HepG2 (cell line): ENCODE data around the gene SLC22A23. TPM values are rescaled to one million over a fixed set of nuclear protein-coding genes. Genes with fewer than 3 reads are reported as not detected.

Experiments
- EEA1 ChIP-seq: sonication (generic); formaldehyde crosslinking; IDR thresholded peaks from 2 replicates; pipeline ENCODE4 v1.5.1; 2020; ENCODE audit warnings: mild to moderate bottlenecking, missing genetic modification reagents, borderline replicate concordance
- HMG20A ChIP-seq: IDR thresholded peaks from 2 replicates; pipeline ENCODE4 v1.6.1; 2016; ENCODE audit warnings: borderline replicate concordance
- HOXA9 ChIP-seq: sonication (generic); formaldehyde crosslinking; IDR thresholded peaks from 2 replicates; pipeline ENCODE4 v1.8.1; 2022; ENCODE audit warnings: missing genetic modification reagents, mild to moderate bottlenecking, moderate library complexity, borderline replicate concordance
- MAF1 ChIP-seq: sonication (generic); formaldehyde crosslinking; IDR thresholded peaks from 2 replicates; pipeline ENCODE4 v1.5.0; 2020; ENCODE audit warnings: missing genetic modification reagents, borderline replicate concordance
- MBNL3 ChIP-seq: fragments of 250-450 bp; sonication (Bioruptor Pico); conservative IDR thresholded peaks from 2 replicates; pipeline ENCODE4 v1.8.0; 2022; ENCODE audit warnings: mild to moderate bottlenecking, inconsistent platforms
- MED13 ChIP-seq: sonication (generic); formaldehyde crosslinking; IDR thresholded peaks from 2 replicates; pipeline ENCODE4 v1.5.0; 2020; ENCODE audit warnings: missing genetic modification reagents
- PAWR ChIP-seq: sonication (generic); formaldehyde crosslinking; IDR thresholded peaks from 2 replicates; pipeline ENCODE4 v1.4.0; 2020; ENCODE audit warnings: missing genetic modification reagents, mild to moderate bottlenecking, borderline replicate concordance
- PHF5A ChIP-seq: IDR thresholded peaks from one replicate; pipeline ENCODE4 v1.6.1; 2018; ENCODE audit warnings: low read depth, missing genetic modification reagents; ENCODE audit not compliant: unreplicated experiment
- RAD21 ChIP-seq: fragments of 450-650 bp; formaldehyde crosslinking; IDR thresholded peaks from 2 replicates; pipeline ENCODE4 v1.5.0; 2020; ENCODE audit warnings: mild to moderate bottlenecking
- SMARCE1 ChIP-seq: fragments of 450-650 bp; IDR thresholded peaks from 2 replicates; pipeline ENCODE4 v1.6.1; 2017; ENCODE audit warnings: borderline replicate concordance
- SNAI1 ChIP-seq: sonication (generic); formaldehyde crosslinking; IDR thresholded peaks from 2 replicates; pipeline ENCODE4 v1.5.0; 2020; ENCODE audit warnings: mild to moderate bottlenecking, missing genetic modification reagents, borderline replicate concordance
- ZMAT3 ChIP-seq: sonication (generic); formaldehyde crosslinking; conservative IDR thresholded peaks from 2 replicates; pipeline ENCODE4 v1.7.0; 2021; ENCODE audit warnings: missing genetic modification reagents
- ZNF205 ChIP-seq: IDR thresholded peaks from 2 replicates; pipeline ENCODE4 v1.6.1; 2018; ENCODE audit warnings: missing biosample characterization, missing genetic modification reagents
- ZNF230 ChIP-seq: sonication (generic); formaldehyde crosslinking; IDR thresholded peaks from 2 replicates; pipeline ENCODE4 v1.4.0; 2020; ENCODE audit warnings: mild to moderate bottlenecking, missing genetic modification reagents
- ZNF282 ChIP-seq: fragments of 450-650 bp; IDR thresholded peaks from 2 replicates; pipeline ENCODE4 v1.6.1; 2018; ENCODE audit not compliant: partially characterized antibody
- ZNF350 ChIP-seq: sonication (generic); formaldehyde crosslinking; IDR thresholded peaks from 2 replicates; pipeline ENCODE4 v1.4.0; 2020; ENCODE audit warnings: mild to moderate bottlenecking, low read depth, missing genetic modification reagents, borderline replicate concordance
- ZNF501 ChIP-seq: sonication (generic); formaldehyde crosslinking; IDR thresholded peaks from 2 replicates; pipeline ENCODE4 v1.5.1; 2020; ENCODE audit warnings: mild to moderate bottlenecking, moderate library complexity, missing genetic modification reagents
- ZNF550 ChIP-seq: sonication (generic); formaldehyde crosslinking; IDR thresholded peaks from 2 replicates; pipeline ENCODE4 v1.4.0; 2020; ENCODE audit warnings: mild to moderate bottlenecking, missing genetic modification reagents, borderline replicate concordance
- ZNF558 ChIP-seq: sonication (generic); formaldehyde crosslinking; IDR thresholded peaks from 2 replicates; pipeline ENCODE4 v1.9.0; 2022; ENCODE audit warnings: mild to moderate bottlenecking, missing genetic modification reagents, borderline replicate concordance
- ZNF672 ChIP-seq: sonication (generic); formaldehyde crosslinking; IDR thresholded peaks from 2 replicates; pipeline ENCODE4 v1.8.1; 2022; ENCODE audit warnings: missing genetic modification reagents
- ZNF850 ChIP-seq: sonication (generic); formaldehyde crosslinking; conservative IDR thresholded peaks from 2 replicates; pipeline ENCODE4 v1.9.0; 2021; ENCODE audit warnings: mild to moderate bottlenecking, missing genetic modification reagents
- polyA plus RNA-seq, 8 experiments: library from polyadenylated mRNA; depleted of rRNA in 3 of 8; stranded (reverse) in 7 of 8; unstranded in 1 of 8; fragments of >200 nt; fragmentation: Illumina TruSeq in 4 of 8; extraction: Trizol in 4 of 8; gene quantifications; 2 replicates each; pipeline versions ENCODE4 v1.2.1 to v1.2.3, GENCODE V29; 2011 to 2016; ENCODE audit warnings: low read depth in 4 of 8, missing spikeins in 1 of 8, mixed read lengths in 1 of 8; ENCODE audit not compliant: insufficient read depth in 1 of 8
- total RNA-seq, 5 experiments: library from RNA; depleted of rRNA; stranded (reverse); fragments of >200 nt; fragmentation: Illumina TruSeq; extraction: Trizol; gene quantifications; 2 replicates each; pipeline ENCODE4 v1.2.3, GENCODE V29; 2016; ENCODE audit warnings: low read depth in 1 of 5
- TF ChIP-seq, protein P1 (sequence below): sonication (generic); formaldehyde crosslinking; IDR thresholded peaks from 2 replicates; pipeline ENCODE4 v1.5.1; 2020; ENCODE audit warnings: mild to moderate bottlenecking, missing genetic modification reagents, moderate library complexity
- TF ChIP-seq, protein P2 (sequence below): sonication (generic); formaldehyde crosslinking; IDR thresholded peaks from 2 replicates; pipeline ENCODE4 v1.4.0; 2020; ENCODE audit warnings: missing genetic modification reagents
- TF ChIP-seq, protein P3 (sequence below): sonication (generic); formaldehyde crosslinking; IDR thresholded peaks from 2 replicates; pipeline ENCODE4 v1.4.0; 2020; ENCODE audit warnings: mild to moderate bottlenecking, missing genetic modification reagents
- TF ChIP-seq, protein P4 (sequence below): sonication (generic); formaldehyde crosslinking; IDR thresholded peaks from 2 replicates; pipeline ENCODE4 v1.4.0; 2020; ENCODE audit warnings: mild to moderate bottlenecking, missing genetic modification reagents

SLC22A23 gene
- total and polyA plus RNA-seq, 2 of the 13 experiments (the other 11 are each of a cell fraction or from before 2014, with no cell fraction given): 11.8 to 17.5 TPM

DNA sequence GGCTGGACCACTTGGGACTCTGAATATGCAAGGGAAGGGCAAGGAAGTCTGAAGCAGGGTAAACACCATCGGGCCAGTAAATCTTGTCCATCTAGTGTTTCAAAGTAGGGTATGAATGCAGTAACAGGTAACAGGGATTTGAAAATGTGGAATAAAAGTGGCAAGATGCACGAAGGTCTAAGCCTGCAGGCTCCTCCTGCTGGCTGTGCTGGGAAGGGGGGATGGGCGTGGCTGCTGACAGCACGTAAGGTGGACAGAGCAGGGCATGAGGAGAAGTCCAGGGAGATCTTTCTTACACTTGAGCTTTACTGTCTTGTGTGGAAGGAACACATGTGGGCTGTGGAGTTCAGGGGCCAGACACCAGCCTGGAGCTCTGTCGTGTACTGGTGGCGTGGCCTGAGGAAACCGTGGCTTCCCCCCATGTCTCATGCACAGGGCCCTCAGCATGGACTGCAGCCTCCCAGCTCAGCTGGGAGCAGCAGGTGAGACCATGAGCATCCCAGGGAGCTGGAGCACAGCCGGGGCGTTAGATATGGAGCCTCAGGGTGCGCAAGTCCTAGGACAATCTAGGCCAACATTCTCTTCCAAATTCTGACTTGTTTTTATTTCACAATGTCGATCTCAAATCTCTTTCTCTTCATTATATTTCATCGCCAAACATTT lies 84.5 kb downstream of the SLC22A23 start (continued):
- TF ChIP-seq, protein P1, sequence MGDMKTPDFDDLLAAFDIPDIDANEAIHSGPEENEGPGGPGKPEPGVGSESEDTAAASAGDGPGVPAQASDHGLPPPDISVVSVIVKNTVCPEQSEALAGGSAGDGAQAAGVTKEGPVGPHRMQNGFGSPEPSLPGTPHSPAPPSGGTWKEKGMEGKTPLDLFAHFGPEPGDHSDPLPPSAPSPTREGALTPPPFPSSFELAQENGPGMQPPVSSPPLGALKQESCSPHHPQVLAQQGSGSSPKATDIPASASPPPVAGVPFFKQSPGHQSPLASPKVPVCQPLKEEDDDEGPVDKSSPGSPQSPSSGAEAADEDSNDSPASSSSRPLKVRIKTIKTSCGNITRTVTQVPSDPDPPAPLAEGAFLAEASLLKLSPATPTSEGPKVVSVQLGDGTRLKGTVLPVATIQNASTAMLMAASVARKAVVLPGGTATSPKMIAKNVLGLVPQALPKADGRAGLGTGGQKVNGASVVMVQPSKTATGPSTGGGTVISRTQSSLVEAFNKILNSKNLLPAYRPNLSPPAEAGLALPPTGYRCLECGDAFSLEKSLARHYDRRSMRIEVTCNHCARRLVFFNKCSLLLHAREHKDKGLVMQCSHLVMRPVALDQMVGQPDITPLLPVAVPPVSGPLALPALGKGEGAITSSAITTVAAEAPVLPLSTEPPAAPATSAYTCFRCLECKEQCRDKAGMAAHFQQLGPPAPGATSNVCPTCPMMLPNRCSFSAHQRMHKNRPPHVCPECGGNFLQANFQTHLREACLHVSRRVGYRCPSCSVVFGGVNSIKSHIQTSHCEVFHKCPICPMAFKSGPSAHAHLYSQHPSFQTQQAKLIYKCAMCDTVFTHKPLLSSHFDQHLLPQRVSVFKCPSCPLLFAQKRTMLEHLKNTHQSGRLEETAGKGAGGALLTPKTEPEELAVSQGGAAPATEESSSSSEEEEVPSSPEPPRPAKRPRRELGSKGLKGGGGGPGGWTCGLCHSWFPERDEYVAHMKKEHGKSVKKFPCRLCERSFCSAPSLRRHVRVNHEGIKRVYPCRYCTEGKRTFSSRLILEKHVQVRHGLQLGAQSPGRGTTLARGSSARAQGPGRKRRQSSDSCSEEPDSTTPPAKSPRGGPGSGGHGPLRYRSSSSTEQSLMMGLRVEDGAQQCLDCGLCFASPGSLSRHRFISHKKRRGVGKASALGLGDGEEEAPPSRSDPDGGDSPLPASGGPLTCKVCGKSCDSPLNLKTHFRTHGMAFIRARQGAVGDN (CRISPR knock-in tag): peak; percentile 81
- TF ChIP-seq, protein P2, sequence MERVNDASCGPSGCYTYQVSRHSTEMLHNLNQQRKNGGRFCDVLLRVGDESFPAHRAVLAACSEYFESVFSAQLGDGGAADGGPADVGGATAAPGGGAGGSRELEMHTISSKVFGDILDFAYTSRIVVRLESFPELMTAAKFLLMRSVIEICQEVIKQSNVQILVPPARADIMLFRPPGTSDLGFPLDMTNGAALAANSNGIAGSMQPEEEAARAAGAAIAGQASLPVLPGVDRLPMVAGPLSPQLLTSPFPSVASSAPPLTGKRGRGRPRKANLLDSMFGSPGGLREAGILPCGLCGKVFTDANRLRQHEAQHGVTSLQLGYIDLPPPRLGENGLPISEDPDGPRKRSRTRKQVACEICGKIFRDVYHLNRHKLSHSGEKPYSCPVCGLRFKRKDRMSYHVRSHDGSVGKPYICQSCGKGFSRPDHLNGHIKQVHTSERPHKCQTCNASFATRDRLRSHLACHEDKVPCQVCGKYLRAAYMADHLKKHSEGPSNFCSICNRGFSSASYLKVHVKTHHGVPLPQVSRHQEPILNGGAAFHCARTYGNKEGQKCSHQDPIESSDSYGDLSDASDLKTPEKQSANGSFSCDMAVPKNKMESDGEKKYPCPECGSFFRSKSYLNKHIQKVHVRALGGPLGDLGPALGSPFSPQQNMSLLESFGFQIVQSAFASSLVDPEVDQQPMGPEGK (CRISPR knock-in tag): peak; percentile 29; the same call in 1 of the 2 replicates
- no peak for TF ChIP-seq ZNF205 (CRISPR knock-in tag)
- TF ChIP-seq PAWR (CRISPR knock-in tag): no peak
- no peak for TF ChIP-seq MAF1 (CRISPR knock-in tag)
- no peak for TF ChIP-seq ZNF550 (CRISPR knock-in tag)
- no peak for TF ChIP-seq ZNF350 (CRISPR knock-in tag)
- TF ChIP-seq, protein P3, sequence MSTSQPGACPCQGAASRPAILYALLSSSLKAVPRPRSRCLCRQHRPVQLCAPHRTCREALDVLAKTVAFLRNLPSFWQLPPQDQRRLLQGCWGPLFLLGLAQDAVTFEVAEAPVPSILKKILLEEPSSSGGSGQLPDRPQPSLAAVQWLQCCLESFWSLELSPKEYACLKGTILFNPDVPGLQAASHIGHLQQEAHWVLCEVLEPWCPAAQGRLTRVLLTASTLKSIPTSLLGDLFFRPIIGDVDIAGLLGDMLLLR: no peak
- no peak for TF ChIP-seq ZNF850
- TF ChIP-seq SMARCE1: no peak
- no peak for TF ChIP-seq ZNF230 (CRISPR knock-in tag)
- no peak for TF ChIP-seq ZNF282
- no peak for TF ChIP-seq PHF5A
- no peak for TF ChIP-seq MED13 (CRISPR knock-in tag)
- 0 out of 2 replicates have a peak, but pooled peaks have one; percentile 6 for TF ChIP-seq ZNF501 (CRISPR knock-in tag)
- peak; percentile 19; the same call in 1 of the 2 replicates for TF ChIP-seq RAD21
- TF ChIP-seq ZMAT3 (CRISPR knock-in tag): peak; percentile 55; the same call in 1 of the 2 replicates
- TF ChIP-seq ZNF672 (CRISPR knock-in tag): no peak
- TF ChIP-seq EEA1: 0 out of 2 replicates have a peak, but pooled peaks have one; percentile 17
- no peak for TF ChIP-seq ZNF558 (CRISPR knock-in tag)
- no peak for TF ChIP-seq SNAI1 (CRISPR knock-in tag)
- TF ChIP-seq, protein P4, sequence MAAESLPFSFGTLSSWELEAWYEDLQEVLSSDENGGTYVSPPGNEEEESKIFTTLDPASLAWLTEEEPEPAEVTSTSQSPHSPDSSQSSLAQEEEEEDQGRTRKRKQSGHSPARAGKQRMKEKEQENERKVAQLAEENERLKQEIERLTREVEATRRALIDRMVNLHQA (CRISPR knock-in tag): no peak
- TF ChIP-seq HMG20A (CRISPR knock-in tag): no peak
- TF ChIP-seq MBNL3 (CRISPR knock-in tag): no peak
- TF ChIP-seq HOXA9 (CRISPR knock-in tag): no peak
